Common myeloid progenitor, CD34-positive (primary cell): ENCODE measurements around the gene GUK1.
A peak's percentile ranks its signal among the peaks of the same experiment; 100 is the strongest.

Experiments
- CTCF ChIA-PET: fragments of 350-600 bp; sonication (Branson Sonifier 250); formaldehyde crosslinking; loops from one replicate; lab custom pipeline; 2021; ENCODE audit warnings: antibody characterized with exemption; lab: Charles Lee
- POLR2A ChIA-PET: fragments of 350-600 bp; sonication (Branson Sonifier 250); formaldehyde crosslinking; loops from one replicate; lab custom pipeline; 2021; ENCODE audit warnings: antibody characterized with exemption; lab: Charles Lee
- DNase-seq, 3 donors: peaks; one replicate each; pipeline versions ENCODE4 v3.0.0 to v3.0.0-alpha.2; 2013
- H3K27ac ChIP-seq, 2 experiments: 1 replicate in 1 of 2; 2 replicates in 1 of 2; pipeline ENCODE4 v1.7.0; 2013; ENCODE audit warnings: inconsistent platforms in 2 of 2, low read length in 2 of 2, mild to moderate bottlenecking in 2 of 2, low read depth in 1 of 2, moderate library complexity in 1 of 2; ENCODE audit not compliant: severe bottlenecking in 2 of 2, insufficient read depth in 1 of 2, poor library complexity in 1 of 2
- H3K27me3 ChIP-seq, 5 experiments: replicated peaks in 2 of 5; 1 replicate in 3 of 5; 2 replicates in 2 of 5; pipeline versions ENCODE4 v1.6.1 to v1.7.0; 2013; ENCODE audit warnings: low read length in 4 of 5, mild to moderate bottlenecking in 2 of 5, moderate library complexity in 2 of 5, inconsistent platforms in 1 of 5; ENCODE audit not compliant: insufficient read depth in 5 of 5, control insufficient read depth in 4 of 5
- H3K36me3 ChIP-seq, 4 experiments: 1 replicate in 2 of 4; 2 replicates in 2 of 4; pipeline versions ENCODE4 v1.6.1 to v1.7.0; 2013; ENCODE audit warnings: low read length in 3 of 4, control low read depth in 1 of 4, mild to moderate bottlenecking in 1 of 4; ENCODE audit not compliant: control insufficient read depth in 4 of 4, insufficient read depth in 4 of 4
- H3K4me1 ChIP-seq, 4 experiments: 1 replicate in 3 of 4; 2 replicates in 1 of 4; pipeline versions ENCODE4 v1.6.1 to v1.7.1; 2013; ENCODE audit warnings: low read length in 3 of 4, mild to moderate bottlenecking in 3 of 4, control low read depth in 1 of 4, inconsistent platforms in 1 of 4, moderate library complexity in 1 of 4; ENCODE audit not compliant: control insufficient read depth in 4 of 4, insufficient read depth in 4 of 4; ENCODE audit errors: control extremely low read depth in 1 of 4
- H3K4me3 ChIP-seq, 7 experiments: 1 replicate in 4 of 7; 2 replicates in 3 of 7; pipeline versions ENCODE4 v1.5.1 to v1.7.0; 2013; ENCODE audit warnings: mild to moderate bottlenecking in 7 of 7, low read length in 6 of 7, moderate library complexity in 6 of 7, inconsistent platforms in 2 of 7, low read depth in 2 of 7, control low read depth in 1 of 7; ENCODE audit not compliant: insufficient read depth in 4 of 7, control insufficient read depth in 1 of 7; ENCODE audit errors: extremely low read depth in 1 of 7
- H3K9me3 ChIP-seq, 5 experiments: 1 replicate in 4 of 5; 2 replicates in 1 of 5; pipeline versions ENCODE4 v1.6.1 to v1.7.1; 2013; ENCODE audit warnings: low read length in 4 of 5, mild to moderate bottlenecking in 2 of 5, inconsistent platforms in 1 of 5, low read depth in 1 of 5, moderate library complexity in 1 of 5; ENCODE audit not compliant: control insufficient read depth in 4 of 5, insufficient read depth in 2 of 5; ENCODE audit errors: control extremely low read depth in 1 of 5
- WGBS: methylation state at CpG from one replicate; pipeline ENCODE4 v1.1.5; 2013; ENCODE audit not compliant: insufficient coverage; 5-methylcytosine and 5-hydroxymethylcytosine counted together

Gene GUK1

DNA sequence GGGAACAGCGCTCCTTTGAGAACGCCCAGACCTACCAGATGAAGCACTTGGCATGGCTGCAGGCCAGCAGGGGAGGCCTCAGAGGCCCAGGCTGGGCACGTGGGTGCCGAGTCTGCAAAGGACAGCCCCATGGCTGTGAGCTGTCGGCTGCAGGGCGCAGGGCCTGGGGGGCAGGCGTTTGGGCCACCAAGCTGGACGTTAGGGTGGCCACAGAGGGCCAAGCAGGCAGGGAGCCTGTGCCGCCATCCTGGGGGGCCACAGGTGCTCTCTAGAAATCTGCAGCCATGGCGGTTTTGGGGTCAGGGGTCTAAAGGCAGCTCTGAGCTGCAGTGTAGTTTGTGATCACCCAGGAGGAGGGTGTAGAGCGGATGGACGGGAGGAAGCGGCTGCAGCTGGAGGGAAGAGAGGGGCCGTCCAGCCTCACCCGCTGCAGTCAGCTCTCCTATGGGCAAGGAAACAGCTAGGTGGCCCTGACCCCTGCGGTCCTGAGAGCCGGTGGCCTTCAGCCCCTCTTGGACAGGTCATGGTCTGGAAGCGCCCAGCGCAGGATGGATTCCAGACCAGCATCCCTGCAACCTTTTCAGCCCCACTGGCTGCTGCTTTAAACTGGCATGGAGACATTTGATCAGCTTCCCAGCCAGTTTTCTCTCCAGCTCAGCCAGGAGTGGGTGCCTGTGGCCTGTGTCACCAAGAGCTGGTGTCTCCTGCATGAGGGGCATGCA is 36.5 kb downstream of the GUK1 start:
- no peak for DNase-seq
- ChIA-PET CTCF (interaction anchor here (1.1 to 7.5 kb wide), 3 partner anchors 10 to 46 kb away, joined by 3 to 51 read pairs (median 4); partner anchors contain the start of gene IBA57), POLR2A (interaction anchor here (1.4 kb wide), 1 partner anchor 10 kb away, joined by 7 read pairs; no protein-coding TSS in a partner anchor)
- H3K36me3 ChIP-seq: peaks cover 0 to 16% (median 4%) of the 10 kb centered on the region in 4 experiments
- no peak overlapping the region for H3K4me3 ChIP-seq
- peaks cover 4 to 43% (median 28%) of the 10 kb centered on the region in 4 experiments for H3K4me1 ChIP-seq
- H3K9me3 ChIP-seq: no peaks in the 10 kb centered on the region
- H3K27ac ChIP-seq: peak overlapping the region in 1 of 2 experiments; percentile 14
- no peaks in the 10 kb centered on the region for H3K27me3 ChIP-seq
- WGBS: 96% methylated on average over 19 of the region's 19 CpGs

DNA sequence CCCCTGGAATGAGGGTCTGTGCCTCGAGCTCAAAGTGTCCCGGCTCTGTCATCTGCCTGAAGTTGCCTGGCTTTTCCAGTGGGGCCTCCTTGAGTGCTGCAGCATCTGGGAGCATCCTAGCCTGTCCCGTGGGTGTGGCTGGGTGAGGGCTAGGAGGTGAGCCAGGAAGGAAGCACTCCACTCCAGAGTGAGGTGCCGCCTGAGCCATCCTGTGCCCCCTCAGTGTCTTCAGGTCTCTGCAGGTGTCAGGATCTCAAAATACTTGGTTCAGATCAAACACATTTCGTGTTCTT is 37.0 kb downstream of the GUK1 start:
- Histone ChIP-seq H3K4me3 (no peak overlapping the region), H3K36me3 (peaks cover 0 to 16% (median 4%) of the 10 kb centered on the region in 4 experiments), H3K27me3 (no peaks in the 10 kb centered on the region), H3K27ac (peak overlapping the region in 1 of 2 experiments; percentile 43), H3K9me3 (no peaks in the 10 kb centered on the region), H3K4me1 (peaks cover 4 to 43% (median 28%) of the 10 kb centered on the region in 4 experiments)
- ChIA-PET CTCF (interaction anchor here (1.1 to 7.5 kb wide), 3 partner anchors 11 to 46 kb away, joined by 3 to 51 read pairs (median 4); partner anchors contain the start of gene IBA57), POLR2A (interaction anchor here (1.4 kb wide), 1 partner anchor 10 kb away, joined by 7 read pairs; no protein-coding TSS in a partner anchor)
- WGBS: 96% methylated on average over 4 of the region's 5 CpGs
- no peak for DNase-seq

DNA sequence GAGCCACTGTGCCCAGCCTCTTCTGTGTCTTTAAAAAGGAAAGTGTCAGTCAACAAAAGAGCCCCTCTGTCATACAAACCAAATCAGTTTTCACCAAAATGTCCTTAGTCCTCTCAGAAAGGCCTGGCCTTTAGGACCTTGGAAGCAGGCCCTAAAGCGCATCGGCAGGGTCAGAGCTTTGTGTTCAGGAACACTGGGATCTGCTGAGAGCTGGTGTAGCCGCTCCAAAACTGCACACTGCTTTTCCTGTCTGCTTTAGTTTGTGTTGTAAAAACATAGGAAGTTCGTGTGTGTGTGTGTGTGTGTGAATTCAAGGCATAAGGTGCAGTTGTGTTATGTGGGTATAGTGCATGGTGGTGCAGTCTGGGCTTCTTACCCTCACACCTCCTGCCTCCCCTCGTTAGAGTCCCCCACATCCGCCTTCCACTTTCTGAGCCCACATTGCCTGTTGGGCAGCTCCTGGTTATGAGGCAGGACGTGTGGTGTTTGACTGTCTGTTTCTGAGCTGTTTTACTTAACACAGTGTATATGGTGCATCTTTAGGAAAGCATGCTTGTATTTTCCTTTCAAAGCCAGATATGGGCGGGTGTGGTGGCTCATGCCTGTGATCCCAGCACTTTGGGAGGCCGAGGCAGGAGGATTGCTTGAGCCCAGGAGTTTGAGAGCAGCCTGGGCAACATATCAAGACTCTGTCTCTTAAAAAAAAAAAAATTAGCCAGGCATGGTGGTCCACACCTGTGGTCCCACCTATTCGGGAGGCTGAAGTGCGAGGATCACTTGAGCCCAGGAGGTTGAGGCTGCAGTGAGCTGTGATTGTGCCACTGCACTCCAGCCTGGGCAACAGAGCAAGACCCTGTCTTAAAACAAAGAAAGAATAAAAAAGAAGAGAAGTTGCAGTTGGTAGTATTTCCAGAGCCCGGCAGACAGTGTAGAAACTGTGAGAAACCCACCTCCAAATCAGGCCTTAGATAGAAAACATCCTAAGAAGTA is 37.9 kb downstream of the GUK1 start:
- H3K27me3 ChIP-seq: no peaks in the 10 kb centered on the region
- H3K4me1 ChIP-seq: peaks cover 4 to 43% (median 28%) of the 10 kb centered on the region in 4 experiments
- DNase-seq: peak in 2 of 3 donors; percentile 43 to 44
- peak overlapping the region in 2 of 7 experiments; percentile 38 to 52 for H3K4me3 ChIP-seq
- H3K36me3 ChIP-seq: peaks cover 0 to 14% (median 4%) of the 10 kb centered on the region in 4 experiments
- H3K27ac ChIP-seq: peak overlapping the region; percentile 46 to 85
- no peaks in the 10 kb centered on the region for H3K9me3 ChIP-seq
- ChIA-PET CTCF (interaction anchor here (0.6 to 7.5 kb wide), 6 partner anchors 11 to 178 kb away, joined by 3 to 51 read pairs (median 4); partner anchors contain the start of gene IBA57), POLR2A (interaction anchor here (0.6 kb wide), 1 partner anchor 59 kb away, joined by 3 read pairs; no protein-coding TSS in a partner anchor)
- 66% methylated on average over 3 of the region's 12 CpGs for WGBS

DNA sequence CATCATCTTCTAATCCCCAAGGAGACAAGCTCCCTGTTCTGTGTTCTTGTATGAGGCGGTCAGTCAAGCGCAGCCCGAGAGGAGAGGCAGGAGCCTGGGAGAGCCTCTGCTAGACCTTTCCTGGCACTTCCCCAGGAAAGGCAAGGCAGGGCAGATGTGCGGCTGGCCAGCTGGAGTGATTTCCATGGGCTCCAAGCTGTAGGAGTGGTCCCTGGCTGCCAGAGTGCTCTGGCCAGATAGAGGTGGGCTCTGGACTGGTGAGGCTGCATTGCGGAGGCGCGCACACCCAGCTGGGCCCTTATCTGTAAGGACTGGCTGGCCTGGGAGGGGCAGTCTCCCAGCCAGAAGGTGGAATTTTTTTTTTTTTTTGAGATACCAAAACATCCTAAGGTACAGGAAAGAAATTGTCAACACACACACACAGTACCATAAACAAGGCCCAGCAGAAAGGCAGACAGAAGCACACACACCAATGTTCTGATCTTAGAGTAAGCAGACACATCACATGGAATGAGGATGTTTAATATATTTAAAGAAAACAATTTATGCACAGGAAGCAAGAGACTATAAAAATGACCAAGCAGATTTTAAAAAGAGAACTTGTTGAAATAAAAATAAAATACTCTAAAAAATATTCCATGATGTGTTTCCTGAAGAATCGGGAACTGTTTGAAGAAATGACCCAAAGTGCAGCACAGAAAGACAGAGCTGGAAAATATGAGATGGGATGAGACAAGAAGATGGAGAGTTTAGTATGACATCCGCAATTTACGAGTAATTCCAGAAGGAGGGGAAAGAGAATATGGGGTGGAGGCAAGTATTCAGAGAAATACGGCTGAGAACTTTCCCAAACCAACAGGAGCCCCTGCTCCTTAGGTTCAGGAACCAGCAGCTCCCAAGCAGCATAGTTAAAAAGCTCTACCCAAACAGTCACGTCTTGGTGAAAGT is 38.9 kb downstream of the GUK1 start:
- ChIA-PET POLR2A (interaction anchor here (0.6 kb wide), 1 partner anchor 60 kb away, joined by 3 read pairs; no protein-coding TSS in a partner anchor), CTCF (interaction anchor here (0.6 to 7.5 kb wide), 8 partner anchors 12 to 179 kb away, joined by 3 to 51 read pairs (median 3); partner anchors contain the start of gene IBA57)
- H3K4me1 ChIP-seq: peaks cover 4 to 43% (median 28%) of the 10 kb centered on the region in 4 experiments
- no peaks in the 10 kb centered on the region for H3K9me3 ChIP-seq
- WGBS: 21% methylated on average over 7 of the region's 12 CpGs
- H3K27me3 ChIP-seq: no peaks in the 10 kb centered on the region
- peak overlapping the region; percentile 72 to 85 for H3K27ac ChIP-seq
- H3K4me3 ChIP-seq: peak overlapping the region in 3 of 7 experiments; percentile 43 to 66 (median 53)
- peak in 2 of 3 donors; percentile 44 to 62 for DNase-seq
- peaks cover 0 to 14% (median 4%) of the 10 kb centered on the region in 4 experiments for H3K36me3 ChIP-seq

DNA sequence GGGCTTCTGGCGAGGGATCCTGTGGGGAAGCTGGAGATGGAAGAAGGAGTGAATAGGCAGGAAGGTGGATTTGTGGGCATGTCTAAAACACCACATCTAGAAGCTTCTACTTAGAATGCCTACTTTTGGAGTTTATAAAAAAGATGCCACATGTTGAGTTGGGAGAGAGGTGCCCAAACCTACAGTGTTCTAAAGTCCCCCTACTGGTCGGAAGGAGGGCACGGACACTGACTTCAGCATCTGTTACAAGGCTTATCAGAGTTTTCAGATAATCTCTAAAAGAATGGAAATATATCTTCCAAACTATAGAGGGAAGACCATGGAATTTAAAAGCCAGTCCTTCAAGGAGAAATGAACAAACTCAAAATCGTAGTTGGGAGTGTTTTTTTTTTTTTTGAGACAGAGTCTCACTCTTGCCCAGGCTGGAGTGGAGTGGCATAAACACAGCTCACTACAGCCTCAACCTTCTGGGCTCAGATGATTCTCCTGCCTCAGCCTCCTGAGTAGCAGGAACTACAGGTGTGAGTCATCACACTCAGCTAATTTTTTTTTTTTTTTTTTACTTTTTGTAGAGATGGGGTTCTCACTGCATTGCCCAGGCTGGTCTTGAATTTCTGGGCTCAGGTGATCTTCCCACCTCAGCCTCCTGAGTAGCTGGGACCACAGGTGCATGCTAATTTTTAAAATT is 40.3 kb downstream of the GUK1 start:
- peaks cover 4 to 39% (median 27%) of the 10 kb centered on the region in 4 experiments for H3K4me1 ChIP-seq
- ChIA-PET POLR2A (interaction anchor here (0.6 kb wide), 2 partner anchors 15 to 788 kb away, joined by 3 to 5 read pairs; partner anchors contain the start of gene IBA57), CTCF (interaction anchor here (0.6 to 7.5 kb wide), 7 partner anchors 9 to 181 kb away, joined by 3 to 51 read pairs (median 4); partner anchors contain the start of gene IBA57)
- H3K4me3 ChIP-seq: no peak overlapping the region
- no peaks in the 10 kb centered on the region for H3K27me3 ChIP-seq
- H3K9me3 ChIP-seq: no peaks in the 10 kb centered on the region
- peaks cover 0 to 5% (median 2%) of the 10 kb centered on the region in 4 experiments for H3K36me3 ChIP-seq
- no peak overlapping the region for H3K27ac ChIP-seq
- DNase-seq: peak in 2 of 3 donors; percentile 64 to 69
- WGBS: no CpG with 5 or more reads among the region's 4 CpGs
